ENCODE measurements around the gene GOLGA8N.

GOLGA8N gene

GRCh38 chr15:32652178-32652577, 58.9 kb downstream of the GOLGA8N start:
- no peak for DNase-seq

- no peak for DNase-seq
Measured at GRCh38 chr15:32656091-32656490, 62.8 kb downstream of the GOLGA8N start.

DNA sequence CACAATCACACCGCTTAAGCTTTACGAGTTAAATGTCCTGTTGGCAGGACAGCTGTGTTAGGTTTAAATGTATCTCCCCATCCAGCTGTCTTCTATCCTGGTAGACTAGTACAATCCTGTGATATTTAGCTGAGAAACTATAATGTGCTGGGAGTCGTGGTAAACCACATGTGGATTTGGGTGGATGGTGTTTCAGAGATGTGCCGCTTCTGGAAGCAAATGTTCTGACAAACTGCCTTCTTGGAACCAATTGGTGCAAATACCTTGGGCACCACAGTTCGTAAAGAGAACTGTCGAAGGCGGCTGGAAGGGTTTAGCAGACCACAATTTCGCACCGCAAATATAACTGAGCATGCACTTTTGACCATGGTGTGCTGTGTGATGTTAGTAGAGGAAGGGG, 63.2 kb downstream of the GOLGA8N start:
- DNase-seq = no peak
